Esophagus squamous epithelium (tissue), 4 donors: Measurements from ENCODE around the gene ARSD.

Source experiments
- POLR2A ChIP-seq, 4 donors: fragments of 450-650 bp; IDR thresholded peaks; one replicate each; pipeline ENCODE4 v1.6.1; 2017; ENCODE audit warnings: antibody characterized with exemption in 4 of 4, mild to moderate bottlenecking in 4 of 4, moderate library complexity in 3 of 4
- TF ChIP-seq, protein P1 (sequence below), 6 experiments: fragments of 450-650 bp in 4 of 6; fragments of 200-600 bp in 2 of 6; sonication (generic) in 2 of 6; IDR thresholded peaks; one replicate each; pipeline ENCODE4 v1.5.1; 2016 to 2019; ENCODE audit warnings: antibody characterized with exemption in 6 of 6, mild to moderate bottlenecking in 4 of 6, moderate library complexity in 4 of 6

- TF ChIP-seq, protein P1, sequence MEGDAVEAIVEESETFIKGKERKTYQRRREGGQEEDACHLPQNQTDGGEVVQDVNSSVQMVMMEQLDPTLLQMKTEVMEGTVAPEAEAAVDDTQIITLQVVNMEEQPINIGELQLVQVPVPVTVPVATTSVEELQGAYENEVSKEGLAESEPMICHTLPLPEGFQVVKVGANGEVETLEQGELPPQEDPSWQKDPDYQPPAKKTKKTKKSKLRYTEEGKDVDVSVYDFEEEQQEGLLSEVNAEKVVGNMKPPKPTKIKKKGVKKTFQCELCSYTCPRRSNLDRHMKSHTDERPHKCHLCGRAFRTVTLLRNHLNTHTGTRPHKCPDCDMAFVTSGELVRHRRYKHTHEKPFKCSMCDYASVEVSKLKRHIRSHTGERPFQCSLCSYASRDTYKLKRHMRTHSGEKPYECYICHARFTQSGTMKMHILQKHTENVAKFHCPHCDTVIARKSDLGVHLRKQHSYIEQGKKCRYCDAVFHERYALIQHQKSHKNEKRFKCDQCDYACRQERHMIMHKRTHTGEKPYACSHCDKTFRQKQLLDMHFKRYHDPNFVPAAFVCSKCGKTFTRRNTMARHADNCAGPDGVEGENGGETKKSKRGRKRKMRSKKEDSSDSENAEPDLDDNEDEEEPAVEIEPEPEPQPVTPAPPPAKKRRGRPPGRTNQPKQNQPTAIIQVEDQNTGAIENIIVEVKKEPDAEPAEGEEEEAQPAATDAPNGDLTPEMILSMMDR (IDR thresholded peaks at IDR 0.05), result no peak
- no peak for TF ChIP-seq POLR2A (IDR thresholded peaks at IDR 0.05)
Measured at GRCh38 chrX:2874222-2875135, 54.7 kb downstream of the ARSD start.
